Stimulated activated CD4-positive, alpha-beta T cell treated with anti-CD3 and anti-CD28 coated beads, Interleukin-1b, Interleukin-23, amount 100 ng/mL, for 48 hours (primary cell): ENCODE data around the gene MEF2B.
A peak's percentile ranks its signal among the peaks of the same experiment; 100 is the strongest.
"Not testable (repeated sequence)": the region's sequence is repeated elsewhere in the genome, so short reads cannot be mapped to it uniquely, and the experiment has no call there.

Experiments
- DNase-seq: peaks from one replicate; pipeline ENCODE4 v3.0.0-alpha.2; 2020

MEF2B gene

GRCh38 chr19:19121371-19121770 lies 48.7 kb downstream of the MEF2B start:
- DNase-seq = no peak

- peak; percentile 53 for DNase-seq
Measured at GRCh38 chr19:19120308-19121231, 49.5 kb downstream of the MEF2B start.

- no peak for DNase-seq
Measured at GRCh38 chr19:19119325-19120237, 50.5 kb downstream of the MEF2B start.

GRCh38 chr19:19115954-19116353 lies 54.1 kb downstream of the MEF2B start:
- DNase-seq = peak; percentile 37

- DNase-seq = no peak
Measured at GRCh38 chr19:19113040-19113626, 56.9 kb downstream of the MEF2B start.

- DNase-seq = no peak
Measured at GRCh38 chr19:19111967-19112580, 58.0 kb downstream of the MEF2B start.

GRCh38 chr19:19111136-19111835 lies 58.8 kb downstream of the MEF2B start:
- no peak for DNase-seq

- peak; percentile 15 for DNase-seq
Measured at GRCh38 chr19:19110410-19111135, 59.5 kb downstream of the MEF2B start.

- DNase-seq = no peak
Measured at GRCh38 chr19:19109601-19110000, 60.5 kb downstream of the MEF2B start.

- DNase-seq = no peak
Measured at GRCh38 chr19:19107654-19108053, 62.4 kb downstream of the MEF2B start.

- not testable (repeated sequence) for DNase-seq
Measured at GRCh38 chr19:19106938-19107337, 63.1 kb downstream of the MEF2B start.

- no peak for DNase-seq
Measured at GRCh38 chr19:19106056-19106551, 64.0 kb downstream of the MEF2B start.

- DNase-seq = no peak
Measured at GRCh38 chr19:19105365-19106055, 64.6 kb downstream of the MEF2B start.

GRCh38 chr19:19103167-19103566 lies 66.9 kb downstream of the MEF2B start:
- DNase-seq = no peak

- not testable (repeated sequence) for DNase-seq
Measured at GRCh38 chr19:19102566-19102965, 67.5 kb downstream of the MEF2B start.

- DNase-seq = no peak
Measured at GRCh38 chr19:19101540-19101939, 68.5 kb downstream of the MEF2B start.

- DNase-seq = no peak
Measured at GRCh38 chr19:19098703-19099632, 71.1 kb downstream of the MEF2B start.

- DNase-seq = no peak
Measured at GRCh38 chr19:19098084-19098702, 71.9 kb downstream of the MEF2B start.
